Cardiac muscle cell (in vitro differentiated cells and primary cell): ENCODE results near the gene LRRC45. TPM values are rescaled to one million over a fixed set of nuclear protein-coding genes. Genes with fewer than 3 reads are reported as not detected.
A peak's percentile ranks its signal among the peaks of the same experiment; 100 is the strongest.
"Not testable (repeated sequence)": the region's sequence is repeated elsewhere in the genome, so short reads cannot be mapped to it uniquely, and the experiment has no call there.

ENCODE experiments used
- DNase-seq, 2 donors: peaks; one replicate each; pipeline versions ENCODE4 v3.0.0 to v3.0.0-alpha.2; 2010 to 2017; ENCODE audit warnings: low read depth in 1 of 2, low spot score in 1 of 2
- H3K27ac ChIP-seq: fragments of 200-600 bp; sonication (generic); 2 replicates; pipeline ENCODE4 v1.5.1; 2016
- H3K27me3 ChIP-seq: fragments of 200-600 bp; sonication (generic); 2 replicates; pipeline ENCODE4 v1.6.0; 2016; ENCODE audit warnings: control low read depth
- H3K36me3 ChIP-seq: fragments of 200-600 bp; sonication (generic); 2 replicates; pipeline ENCODE4 v1.5.1; 2016; ENCODE audit warnings: control low read depth
- H3K4me1 ChIP-seq: fragments of 200-600 bp; sonication (generic); 2 replicates; pipeline ENCODE4 v1.8.1; 2017; ENCODE audit warnings: low read depth, mild to moderate bottlenecking, mixed run types
- H3K4me3 ChIP-seq: fragments of 200-600 bp; sonication (generic); 2 replicates; pipeline ENCODE4 v1.5.1; 2016; ENCODE audit warnings: mild to moderate bottlenecking
- H3K9me3 ChIP-seq: fragments of 200-600 bp; sonication (generic); 2 replicates; pipeline ENCODE4 v1.5.1; 2017; ENCODE audit warnings: low read depth, mild to moderate bottlenecking, control low read depth
- CTCF ChIP-seq: IDR thresholded peaks from 2 replicates; pipeline ENCODE4 v1.5.1; 2012; ENCODE audit warnings: low read depth, mild to moderate bottlenecking, low read length
- polyA plus RNA-seq: library from polyadenylated mRNA; unstranded; fragments of >200 nt; fragmentation: Nextera tagmentation; extraction: Ambion mirVana; gene quantifications from 2 replicates; pipeline ENCODE4 v1.2.1, GENCODE V29; 2016
- total RNA-seq: library from RNA; depleted of rRNA; stranded (reverse); fragments of >200 nt; gene quantifications from 2 replicates; pipeline ENCODE4 v1.2.3, GENCODE V29; 2016

LRRC45 gene
- total and polyA plus RNA-seq, 2 experiments from 2014 or later: 31.8 to 36.5 TPM

GRCh38 chr17:82035488-82035887 lies 12.4 kb downstream of the LRRC45 start:
- no peak overlapping the region for H3K4me3 ChIP-seq
- H3K36me3 ChIP-seq: no peaks in the 10 kb centered on the region
- no peak for TF ChIP-seq CTCF
- peaks cover 8% of the 10 kb centered on the region for H3K4me1 ChIP-seq
- no peaks in the 10 kb centered on the region for H3K27me3 ChIP-seq
- H3K9me3 ChIP-seq: no peaks in the 10 kb centered on the region
- H3K27ac ChIP-seq: no peak overlapping the region
- no peak for DNase-seq

- no peaks in the 10 kb centered on the region for H3K27me3 ChIP-seq
- no peaks in the 10 kb centered on the region for H3K36me3 ChIP-seq
- H3K27ac ChIP-seq: no peak overlapping the region
- H3K4me3 ChIP-seq: peak overlapping the region; percentile 58
- DNase-seq: no peak
- no peaks in the 10 kb centered on the region for H3K9me3 ChIP-seq
- H3K4me1 ChIP-seq: peaks cover 8% of the 10 kb centered on the region
- TF ChIP-seq CTCF: no peak
Measured at GRCh38 chr17:82035956-82036633, 13.0 kb downstream of the LRRC45 start.

- H3K4me1 ChIP-seq: peaks cover 8% of the 10 kb centered on the region
- H3K27me3 ChIP-seq: no peaks in the 10 kb centered on the region
- H3K27ac ChIP-seq: peak overlapping the region; percentile 82
- TF ChIP-seq CTCF: no peak
- no peaks in the 10 kb centered on the region for H3K36me3 ChIP-seq
- H3K4me3 ChIP-seq: peak overlapping the region; percentile 58
- H3K9me3 ChIP-seq: no peaks in the 10 kb centered on the region
- DNase-seq: no peak
Measured at GRCh38 chr17:82036634-82037091, 13.6 kb downstream of the LRRC45 start.

GRCh38 chr17:82037092-82037888 lies 14.2 kb downstream of the LRRC45 start, which contains the start of gene DCXR:
TSS of gene DCXR (minus strand) at chr17:82037697. CDS start at chr17:82037682, 15 bp downstream.
- H3K27ac ChIP-seq: peak within 1 kb of the TSS; percentile 82
- H3K27me3 ChIP-seq: no peaks in the 10 kb centered on the region

GRCh38 chr17:82037889-82038195 lies 14.7 kb downstream of the LRRC45 start:
- no peaks in the 10 kb centered on the region for H3K27me3 ChIP-seq

More at GRCh38 chr17:82037092-82037888, 14.2 kb downstream of the LRRC45 start, which contains the start of gene DCXR:
- no peaks in the 10 kb centered on the region for H3K9me3 ChIP-seq
- peak; percentile 65 for TF ChIP-seq CTCF
- H3K4me1 ChIP-seq: peaks cover 8% of the 10 kb centered on the region
- H3K4me3 ChIP-seq: peak within 1 kb of the TSS; percentile 58
- peak; percentile 98 to 99 for DNase-seq
- no peaks in the 10 kb centered on the region for H3K36me3 ChIP-seq

GRCh38 chr17:82038796-82039409 lies 15.8 kb downstream of the LRRC45 start:
- not testable (repeated sequence) for H3K4me1 ChIP-seq, H3K27ac ChIP-seq, H3K4me3 ChIP-seq, H3K36me3 ChIP-seq, H3K27me3 ChIP-seq, H3K9me3 ChIP-seq
- DNase-seq: peak in 1 of 2 donors; percentile 21

More at GRCh38 chr17:82037889-82038195, 14.7 kb downstream of the LRRC45 start:
- Histone ChIP-seq H3K36me3 (no peaks in the 10 kb centered on the region), H3K4me3 (no peak overlapping the region), H3K4me1 (peaks cover 8% of the 10 kb centered on the region), H3K27ac (peak overlapping the region; percentile 82), H3K9me3 (no peaks in the 10 kb centered on the region)
- no peak for TF ChIP-seq CTCF
- DNase-seq: no peak
